Spleen (tissue), 11 donors: ENCODE measurements around the gene RBM4. TPM values are rescaled to one million over a fixed set of nuclear protein-coding genes. Genes with fewer than 3 reads are reported as not detected.

Experiments used
- DNase-seq: peaks from one replicate; pipeline ENCODE4 v3.0.0-alpha.2; 2020
- H3K27ac ChIP-seq, 8 donors: fragments of 200-600 bp; sonication (generic) in 7 of 8; 1 replicate in 4 of 8; 2 replicates in 4 of 8; pipeline versions ENCODE4 v1.5.0 to v1.8.0; 2016 to 2021; ENCODE audit warnings: inconsistent platforms in 4 of 8, mild to moderate bottlenecking in 4 of 8, moderate library complexity in 1 of 8
- H3K27me3 ChIP-seq, 7 donors: fragments of 200-600 bp; sonication (generic) in 6 of 7; replicated peaks in 1 of 7; 1 replicate in 4 of 7; 2 replicates in 3 of 7; pipeline versions ENCODE4 v1.5.0 to v1.8.0; 2016 to 2021; ENCODE audit warnings: inconsistent platforms in 3 of 7, mild to moderate bottlenecking in 1 of 7
- H3K36me3 ChIP-seq, 6 donors: fragments of 200-600 bp; sonication (generic) in 5 of 6; 1 replicate in 4 of 6; 2 replicates in 2 of 6; pipeline versions ENCODE4 v1.5.0 to v1.8.0; 2016 to 2021; ENCODE audit warnings: inconsistent platforms in 2 of 6
- H3K4me1 ChIP-seq, 6 donors: fragments of 200-600 bp; sonication (generic) in 5 of 6; 1 replicate in 3 of 6; 2 replicates in 3 of 6; pipeline versions ENCODE4 v1.5.0 to v1.8.0; 2016 to 2021; ENCODE audit warnings: inconsistent platforms in 3 of 6
- H3K4me3 ChIP-seq, 8 donors: fragments of 200-600 bp; sonication (generic) in 7 of 8; 1 replicate in 4 of 8; 2 replicates in 4 of 8; pipeline versions ENCODE4 v1.5.0 to v1.8.0; 2016 to 2021; ENCODE audit warnings: inconsistent platforms in 4 of 8, mild to moderate bottlenecking in 4 of 8, moderate library complexity in 2 of 8
- H3K9me3 ChIP-seq, 8 donors: fragments of 200-600 bp; sonication (generic) in 7 of 8; 1 replicate in 4 of 8; 2 replicates in 4 of 8; pipeline versions ENCODE4 v1.5.0 to v1.8.0; 2016 to 2021; ENCODE audit warnings: inconsistent platforms in 4 of 8
- CTCF ChIP-seq, 11 experiments: fragments of 200-600 bp in 7 of 11; fragments of 450-650 bp in 4 of 11; sonication (generic) in 4 of 11; IDR thresholded peaks in 8 of 11; conservative IDR thresholded peaks in 3 of 11; 1 replicate in 7 of 11; 2 replicates in 4 of 11; pipeline versions ENCODE4 v1.4.0 to v1.8.0; 2016 to 2021; ENCODE audit warnings: antibody characterized with exemption in 11 of 11, inconsistent platforms in 4 of 11, mild to moderate bottlenecking in 1 of 11
- POLR2A ChIP-seq, 3 donors: fragments of 450-650 bp; IDR thresholded peaks; one replicate each; pipeline ENCODE4 v1.5.1; 2017; ENCODE audit warnings: antibody characterized with exemption in 3 of 3, mild to moderate bottlenecking in 1 of 3
- POLR2AphosphoS5 ChIP-seq, 3 donors: sonication (generic); formaldehyde crosslinking; IDR thresholded peaks; one replicate each; pipeline ENCODE4 v1.5.1; 2017; ENCODE audit warnings: antibody characterized with exemption in 3 of 3
- WGBS, 5 donors: extraction: QIAGEN DNeasy Blood & Tissue Kit in 3 of 5; methylation state at CpG; one replicate each; pipeline versions ENCODE4 v1.1.5 to v1.1.7; 2013 to 2018; 5-methylcytosine and 5-hydroxymethylcytosine counted together
- intact Hi-C: fragments of 100-400 bp; cut with DNase I; formaldehyde crosslinking; loops from one replicate; pipeline ENCODE4 v1.15.0; 2023; ENCODE audit warnings: low total_unique reads
- polyA plus RNA-seq, 3 donors: library from polyadenylated mRNA; stranded (reverse); fragments of 200-250 nt; gene quantifications; one replicate each; pipeline ENCODE4 v1.2.1, GENCODE V29; 2013
- total RNA-seq, 7 donors: library from RNA; depleted of rRNA in 3 of 7; stranded (reverse); fragments of >200 nt in 3 of 7; fragmentation: NEBNext Ultra II Directional in 4 of 7; extraction: Animal tissue kit (Norgen Biotek cat#: 25700) in 4 of 7; gene quantifications; one replicate each; pipeline versions ENCODE4 v1.1.0 to v1.2.1, GENCODE V29; 2016 to 2021
- donor health status: healthy with polysubstance abuse.
- donor health status: DM: no; HTN: no; CAD: no; lungs with moderate emphysema.
- donor health status: DM: no; HTN: no; CAD: no.
- donor health status: Bipolar disorder and iron deficiency.
- donor health status: healthy.
- donor health status: DM: no; HTN: no; CAD: no.
- donor health status: DM: yes; HTN: yes; CAD: no.

The RBM4 gene
- total and polyA plus RNA-seq, 10 donors = 70.1 to 139 (median 126) TPM

- no peak overlapping the region for H3K4me3 ChIP-seq
- H3K9me3 ChIP-seq = no peaks in the 10 kb centered on the region
- no peak overlapping the region for H3K27ac ChIP-seq
- WGBS, 5 donors = 83 to 94% (median 86%) methylated on average over 19 to 20 of the region's 20 CpGs
- H3K4me1 ChIP-seq = peaks cover 0 to 11% (median 6%) of the 10 kb centered on the region in 6 donors
- intact Hi-C loops = loop anchor here (5.0 kb wide), 1 partner anchor 189 kb away; no protein-coding TSS in a partner anchor
- no peak for DNase-seq
- TF ChIP-seq CTCF (IDR thresholded peaks at IDR 0.05 in 8 of 11, conservative IDR thresholded peaks at IDR 0.05 in 3 of 11) (no peak), POLR2AphosphoS5 (IDR thresholded peaks at IDR 0.05) (no peak), POLR2A (IDR thresholded peaks at IDR 0.05) (no peak)
- H3K36me3 ChIP-seq = no peaks in the 10 kb centered on the region
- H3K27me3 ChIP-seq = no peaks in the 10 kb centered on the region
Observed at GRCh38 chr11:66692871-66693331, 54.4 kb downstream of the RBM4 start.

GRCh38 chr11:66693356-66694055, 55.0 kb downstream of the RBM4 start:
- H3K4me1 ChIP-seq = peaks cover 0 to 11% (median 6%) of the 10 kb centered on the region in 6 donors
- no peaks in the 10 kb centered on the region for H3K9me3 ChIP-seq
- DNase-seq = no peak
- no peaks in the 10 kb centered on the region for H3K27me3 ChIP-seq
- intact Hi-C loops = loop anchor here (5.0 kb wide), 1 partner anchor 189 kb away; no protein-coding TSS in a partner anchor
- no peaks in the 10 kb centered on the region for H3K36me3 ChIP-seq
- 85 to 92% (median 90%) methylated on average over 13 to 15 of the region's 15 CpGs for whole genome bisulfite sequencing, 5 donors
- no peak overlapping the region for H3K4me3 ChIP-seq
- TF ChIP-seq POLR2A (IDR thresholded peaks at IDR 0.05) (no peak), CTCF (IDR thresholded peaks at IDR 0.05 in 8 of 11, conservative IDR thresholded peaks at IDR 0.05 in 3 of 11) (no peak), POLR2AphosphoS5 (IDR thresholded peaks at IDR 0.05) (no peak)
- no peak overlapping the region for H3K27ac ChIP-seq

GRCh38 chr11:66694056-66694410, 55.5 kb downstream of the RBM4 start:
- Histone ChIP-seq H3K4me3 (no peak overlapping the region), H3K27ac (no peak overlapping the region), H3K27me3 (no peaks in the 10 kb centered on the region), H3K9me3 (peaks cover 0 to 1% (median 0%) of the 10 kb centered on the region in 8 donors), H3K36me3 (no peaks in the 10 kb centered on the region), H3K4me1 (peaks cover 0 to 11% (median 6%) of the 10 kb centered on the region in 6 donors)
- WGBS, 5 donors = 84 to 94% (median 91%) methylated on average over 3 to 13 of the region's 13 CpGs
- TF ChIP-seq POLR2A (IDR thresholded peaks at IDR 0.05) (no peak), POLR2AphosphoS5 (IDR thresholded peaks at IDR 0.05) (no peak), CTCF (IDR thresholded peaks at IDR 0.05 in 8 of 11, conservative IDR thresholded peaks at IDR 0.05 in 3 of 11) (no peak)
- DNase-seq = no peak
- intact Hi-C loops = loop anchor here (5.0 kb wide), 1 partner anchor 188 kb away; no protein-coding TSS in a partner anchor

- 18 to 24% (median 19%) methylated on average over 5 to 6 of the region's 6 CpGs for WGBS, 5 donors
- H3K9me3 ChIP-seq = peaks cover 0 to 9% (median 2%) of the 10 kb centered on the region in 8 donors
- peak; percentile 93 for DNase-seq
- no peak overlapping the region for H3K4me3 ChIP-seq
- no peak overlapping the region for H3K27ac ChIP-seq
- TF ChIP-seq POLR2AphosphoS5 (IDR thresholded peaks at IDR 0.05) (peak in 2 of 3 donors; percentile 62 to 63), POLR2A (IDR thresholded peaks at IDR 0.05) (no peak), CTCF (IDR thresholded peaks at IDR 0.05 in 8 of 11, conservative IDR thresholded peaks at IDR 0.05 in 3 of 11) (peak; percentile 84 to 97 (median 94))
- H3K36me3 ChIP-seq = no peaks in the 10 kb centered on the region
- intact Hi-C loops = loop anchor here (5.0 kb wide), 1 partner anchor 188 kb away; no protein-coding TSS in a partner anchor
- peaks cover 0 to 11% (median 6%) of the 10 kb centered on the region in 6 donors for H3K4me1 ChIP-seq
- no peaks in the 10 kb centered on the region for H3K27me3 ChIP-seq
Observed at GRCh38 chr11:66694732-66695207, 56.3 kb downstream of the RBM4 start.
